Mammary epithelial cell (primary cell): ENCODE results near the gene PARP1.

Experiments
- CTCF ChIP-seq, 2 donors: IDR thresholded peaks in 1 of 2; conservative IDR thresholded peaks in 1 of 2; 2 replicates each; pipeline ENCODE4 v1.5.1; 2011 to 2012; ENCODE audit warnings: inconsistent platforms in 2 of 2, low read length in 2 of 2, mild to moderate bottlenecking in 2 of 2, control low read depth in 1 of 2, low read depth in 1 of 2; ENCODE audit not compliant: insufficient read depth in 1 of 2; ENCODE audit errors: extremely low read depth in 1 of 2
- EZH2 ChIP-seq: IDR thresholded peaks from 2 replicates; pipeline ENCODE4 v1.6.1; 2012; ENCODE audit warnings: low read length, inconsistent platforms, borderline replicate concordance

GRCh38 chr1:226318471-226318870, 89.4 kb downstream of the PARP1 start:
- no peak for TF ChIP-seq CTCF (conservative IDR thresholded peaks at IDR 0.05 in 1 of 2, IDR thresholded peaks at IDR 0.05 in 1 of 2; ENCODE audit: extremely low read depth in 1 of 2, insufficient read depth in 1 of 2, low read depth in 1 of 2, low read length in 2 of 2)
- no peak for TF ChIP-seq EZH2
